H1 (cell line): Measurements from ENCODE around the gene TOM1.

Experiments
- BCL11A ChIP-seq, 2 experiments: IDR thresholded peaks; one replicate each; pipeline ENCODE4 v1.6.1; 2011; ENCODE audit warnings: low read depth in 2 of 2, low read length in 2 of 2, mild to moderate bottlenecking in 2 of 2
- CEBPB ChIP-seq: IDR thresholded peaks from 2 replicates; pipeline ENCODE4 v1.6.1; 2012; ENCODE audit warnings: low read depth, low read length
- E2F6 ChIP-seq: IDR thresholded peaks from 2 replicates; pipeline ENCODE4 v1.6.1; 2012; ENCODE audit warnings: inconsistent platforms
- EZH2 ChIP-seq: fragments of 200-600 bp; sonication (generic); IDR thresholded peaks from 2 replicates; pipeline ENCODE4 v1.7.1; 2012; ENCODE audit warnings: low read depth, mild to moderate bottlenecking, moderate library complexity, low read length, inconsistent platforms; ENCODE audit not compliant: severe bottlenecking
- GTF2F1 ChIP-seq: IDR thresholded peaks from 2 replicates; pipeline ENCODE4 v1.6.1; 2012; ENCODE audit warnings: low read depth, low read length, improper control_type of control experiment, borderline replicate concordance
- HDAC2 ChIP-seq, 2 experiments: fragments of 300-600 bp in 1 of 2; sonication (generic) in 1 of 2; IDR thresholded peaks; 2 replicates each; pipeline ENCODE4 v1.6.1; 2011 to 2012; ENCODE audit warnings: low read depth in 2 of 2, low read length in 2 of 2, mild to moderate bottlenecking in 2 of 2, moderate library complexity in 2 of 2, borderline replicate concordance in 1 of 2, inconsistent platforms in 1 of 2
- SIN3A ChIP-seq, 2 experiments: IDR thresholded peaks in 1 of 2; conservative IDR thresholded peaks in 1 of 2; 2 replicates each; pipeline ENCODE4 v1.6.1; 2011 to 2012; ENCODE audit warnings: low read length in 2 of 2, improper control_type of control experiment in 1 of 2, low read depth in 1 of 2, mild to moderate bottlenecking in 1 of 2
- SP2 ChIP-seq: IDR thresholded peaks from 2 replicates; pipeline ENCODE4 v1.6.1; 2012; ENCODE audit warnings: mild to moderate bottlenecking, low read length, inconsistent platforms
- TF ChIP-seq, protein P1 (sequence below), 3 experiments: IDR thresholded peaks; 1 replicate in 2 of 3; 2 replicates in 1 of 3; pipeline versions ENCODE4 v1.5.1 to v1.6.1; 2011; ENCODE audit warnings: low read length in 3 of 3, mild to moderate bottlenecking in 3 of 3, inconsistent platforms in 2 of 3, low read depth in 1 of 3, moderate library complexity in 1 of 3; ENCODE audit not compliant: insufficient read depth in 1 of 3; ENCODE audit errors: control extremely low read depth in 1 of 3

- TF ChIP-seq, protein P1, sequence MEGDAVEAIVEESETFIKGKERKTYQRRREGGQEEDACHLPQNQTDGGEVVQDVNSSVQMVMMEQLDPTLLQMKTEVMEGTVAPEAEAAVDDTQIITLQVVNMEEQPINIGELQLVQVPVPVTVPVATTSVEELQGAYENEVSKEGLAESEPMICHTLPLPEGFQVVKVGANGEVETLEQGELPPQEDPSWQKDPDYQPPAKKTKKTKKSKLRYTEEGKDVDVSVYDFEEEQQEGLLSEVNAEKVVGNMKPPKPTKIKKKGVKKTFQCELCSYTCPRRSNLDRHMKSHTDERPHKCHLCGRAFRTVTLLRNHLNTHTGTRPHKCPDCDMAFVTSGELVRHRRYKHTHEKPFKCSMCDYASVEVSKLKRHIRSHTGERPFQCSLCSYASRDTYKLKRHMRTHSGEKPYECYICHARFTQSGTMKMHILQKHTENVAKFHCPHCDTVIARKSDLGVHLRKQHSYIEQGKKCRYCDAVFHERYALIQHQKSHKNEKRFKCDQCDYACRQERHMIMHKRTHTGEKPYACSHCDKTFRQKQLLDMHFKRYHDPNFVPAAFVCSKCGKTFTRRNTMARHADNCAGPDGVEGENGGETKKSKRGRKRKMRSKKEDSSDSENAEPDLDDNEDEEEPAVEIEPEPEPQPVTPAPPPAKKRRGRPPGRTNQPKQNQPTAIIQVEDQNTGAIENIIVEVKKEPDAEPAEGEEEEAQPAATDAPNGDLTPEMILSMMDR (IDR thresholded peaks at IDR 0.05; ENCODE audit: control extremely low read depth in 1 of 3, insufficient read depth in 1 of 3, low read depth in 1 of 3, low read length in 3 of 3) = no peak
- no peak for TF ChIP-seq E2F6
- no peak for TF ChIP-seq SP2
- TF ChIP-seq CEBPB = no peak
- no peak for TF ChIP-seq HDAC2 (IDR thresholded peaks at IDR 0.05; ENCODE audit: borderline replicate concordance in 1 of 2, low read depth in 2 of 2, low read length in 2 of 2)
- no peak for TF ChIP-seq BCL11A (IDR thresholded peaks at IDR 0.05; ENCODE audit: low read depth in 2 of 2, low read length in 2 of 2)
- no peak for TF ChIP-seq EZH2
- no peak for TF ChIP-seq SIN3A (conservative IDR thresholded peaks at IDR 0.05 in 1 of 2, IDR thresholded peaks at IDR 0.05 in 1 of 2; ENCODE audit: low read depth in 1 of 2, low read length in 2 of 2)
- TF ChIP-seq GTF2F1 = no peak
Observed at GRCh38 chr22:35349704-35350538, 50.2 kb downstream of the TOM1 start.
